Adrenal gland (tissue), 12 donors: ENCODE measurements around the gene NR2C1. TPM values are rescaled to one million over a fixed set of nuclear protein-coding genes. Genes with fewer than 3 reads are reported as not detected.

Source experiments
- DNase-seq, 7 donors: peaks; one replicate each; pipeline ENCODE4 v3.0.0-alpha.2; 2019 to 2020
- H3K27ac ChIP-seq, 5 donors: fragments of 200-600 bp; sonication (generic) in 4 of 5; 1 replicate in 3 of 5; 2 replicates in 2 of 5; pipeline versions ENCODE4 v1.5.1 to v1.8.0; 2016 to 2020; ENCODE audit warnings: mild to moderate bottlenecking in 1 of 5
- H3K27me3 ChIP-seq: fragments of 200-600 bp; 2 replicates; pipeline ENCODE4 v1.8.0; 2021
- H3K36me3 ChIP-seq, 2 donors: fragments of 200-600 bp; replicated peaks in 1 of 2; 1 replicate in 1 of 2; 2 replicates in 1 of 2; pipeline versions ENCODE4 v1.5.1 to v1.8.0; 2018 to 2022
- H3K4me1 ChIP-seq, 2 donors: fragments of 200-600 bp; replicated peaks in 1 of 2; 1 replicate in 1 of 2; 2 replicates in 1 of 2; pipeline versions ENCODE4 v1.5.1 to v1.8.0; 2018 to 2021
- H3K4me3 ChIP-seq, 4 donors: fragments of 200-600 bp; sonication (generic) in 3 of 4; one replicate each; pipeline ENCODE4 v1.5.1; 2016 to 2018
- H3K9me3 ChIP-seq, 3 donors: fragments of 200-600 bp; sonication (generic) in 1 of 3; replicated peaks in 1 of 3; 1 replicate in 2 of 3; 2 replicates in 1 of 3; pipeline versions ENCODE4 v1.5.1 to v1.8.0; 2016 to 2021
- CTCF ChIP-seq, 6 experiments: fragments of 450-650 bp in 4 of 6; fragments of 200-600 bp in 2 of 6; sonication (generic) in 1 of 6; IDR thresholded peaks; 1 replicate in 5 of 6; 2 replicates in 1 of 6; pipeline versions ENCODE4 v1.5.1 to v1.8.0; 2016 to 2021; ENCODE audit warnings: antibody characterized with exemption in 6 of 6, mild to moderate bottlenecking in 2 of 6, moderate library complexity in 1 of 6
- POLR2A ChIP-seq, 2 donors: fragments of 450-650 bp; IDR thresholded peaks; one replicate each; pipeline ENCODE4 v1.6.1; 2017; ENCODE audit warnings: antibody characterized with exemption in 2 of 2, mild to moderate bottlenecking in 2 of 2, moderate library complexity in 1 of 2
- WGBS, 4 donors: extraction: QIAGEN DNeasy Blood & Tissue Kit in 2 of 4; methylation state at CpG; one replicate each; pipeline versions ENCODE4 v1.1.5 to v1.1.7; 2013 to 2017; 5-methylcytosine and 5-hydroxymethylcytosine counted together
- intact Hi-C, 2 donors: fragments of 100-400 bp; cut with DNase I; formaldehyde crosslinking; loops; one replicate each; pipeline versions ENCODE4 v1.14.1 to v1.15.0; 2022 to 2023
- polyA plus RNA-seq, 3 donors: library from polyadenylated mRNA; stranded (reverse); fragments of 200-250 nt in 2 of 3; fragments of 350-450 nt in 1 of 3; fragmentation: Illumina TruSeq in 1 of 3; extraction: RNeasy Lipid Tissue Mini Kit (QIAGEN cat#74804) in 1 of 3; gene quantifications; one replicate each; pipeline ENCODE4 v1.2.3, GENCODE V29; 2013 to 2014
- total RNA-seq, 9 donors: library from RNA; depleted of rRNA in 4 of 9; stranded (reverse); fragments of >200 nt in 4 of 9; fragments of 120-200 nt in 1 of 9; fragmentation: NEBNext Ultra II Directional in 1 of 9; extraction: Animal tissue kit (Norgen Biotek cat#: 25700) in 1 of 9; gene quantifications; one replicate each; pipeline versions ENCODE4 v1.1.0 to v1.2.4, GENCODE V29; 2013 to 2023
- donor health status: healthy with polysubstance abuse.
- donor health status: Bipolar disorder and iron deficiency.
- donor health status: DM: yes; HTN: yes; CAD: no.
- donor health status: DM: no; HTN: no; CAD: no.
- donor health status: DM: no; HTN: no; CAD: no.
- donor health status: DM: yes; HTN: yes; CAD: no.

The NR2C1 gene
- total and polyA plus RNA-seq, 12 donors: 19.8 to 300 (median 45.6) TPM

- no peak overlapping the region for H3K27ac ChIP-seq
- no peak for DNase-seq
- no peaks in the 10 kb centered on the region for H3K27me3 ChIP-seq
- 93 to 100% (median 97%) methylated on average over 2 of the region's 2 CpGs for WGBS, 4 donors
- no peaks in the 10 kb centered on the region for H3K9me3 ChIP-seq
- TF ChIP-seq POLR2A (IDR thresholded peaks at IDR 0.05) (no peak), CTCF (IDR thresholded peaks at IDR 0.05) (no peak)
- no peaks in the 10 kb centered on the region for H3K4me1 ChIP-seq
- no peak overlapping the region for H3K4me3 ChIP-seq
- H3K36me3 ChIP-seq: peaks cover 0 to 17% of the 10 kb centered on the region in 2 donors
- intact Hi-C loops: no loop called here
Measured at GRCh38 chr12:95022477-95022876, 50.9 kb downstream of the NR2C1 start.

DNA sequence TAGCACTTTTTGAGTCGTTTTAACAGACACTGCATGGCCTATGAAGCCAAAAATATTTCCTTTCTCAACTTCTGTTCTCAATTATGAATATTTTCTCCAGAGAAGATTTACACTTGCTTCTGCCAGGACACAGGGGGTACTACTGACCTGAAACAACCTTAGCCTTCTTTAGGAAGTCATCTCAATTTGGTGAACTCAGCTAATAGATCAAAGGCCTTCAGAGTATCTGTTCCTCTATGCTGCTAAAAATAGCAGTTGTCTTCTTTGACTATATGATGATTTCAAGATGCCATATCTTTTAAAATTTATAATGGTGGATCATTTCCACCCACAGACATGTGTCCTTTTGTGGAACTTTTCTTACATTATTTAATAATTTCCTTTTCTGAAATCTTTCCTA is 55.9 kb downstream of the NR2C1 start:
- H3K9me3 ChIP-seq: no peaks in the 10 kb centered on the region
- H3K4me3 ChIP-seq: no peak overlapping the region
- no peaks in the 10 kb centered on the region for H3K4me1 ChIP-seq
- no peaks in the 10 kb centered on the region for H3K27me3 ChIP-seq
- intact Hi-C loops: no loop called here
- WGBS, 4 donors: 61 to 74% (median 67%) methylated on average over 1 of the region's 1 CpG
- H3K27ac ChIP-seq: no peak overlapping the region
- TF ChIP-seq POLR2A (IDR thresholded peaks at IDR 0.05) (no peak), CTCF (IDR thresholded peaks at IDR 0.05) (no peak)
- DNase-seq: no peak
- peaks cover 0 to 7% of the 10 kb centered on the region in 2 donors for H3K36me3 ChIP-seq

GRCh38 chr12:95016120-95016519 is 57.3 kb downstream of the NR2C1 start:
- Histone ChIP-seq H3K36me3 (no peaks in the 10 kb centered on the region), H3K27me3 (no peaks in the 10 kb centered on the region), H3K4me1 (no peaks in the 10 kb centered on the region), H3K27ac (no peak overlapping the region), H3K4me3 (no peak overlapping the region), H3K9me3 (no peaks in the 10 kb centered on the region)
- DNase-seq: no peak
- TF ChIP-seq CTCF (IDR thresholded peaks at IDR 0.05): no peak
- WGBS, 4 donors: 95 to 100% (median 97%) methylated on average over 2 of the region's 2 CpGs
- intact Hi-C loops: no loop called here

GRCh38 chr12:95014554-95014953 is 58.9 kb downstream of the NR2C1 start:
- intact Hi-C loops: no loop called here
- DNase-seq: no peak
- no peaks in the 10 kb centered on the region for H3K4me1 ChIP-seq
- H3K36me3 ChIP-seq: no peaks in the 10 kb centered on the region
- no peak overlapping the region for H3K27ac ChIP-seq
- H3K9me3 ChIP-seq: no peaks in the 10 kb centered on the region
- no peaks in the 10 kb centered on the region for H3K27me3 ChIP-seq
- no peak overlapping the region for H3K4me3 ChIP-seq
- TF ChIP-seq POLR2A (IDR thresholded peaks at IDR 0.05) (no peak), CTCF (IDR thresholded peaks at IDR 0.05) (no peak)
